OCI-LY1 (cell line): Measurements from ENCODE around the gene SAP130.

Experiments used
- H2AFZ ChIP-seq: fragments of 200-600 bp; sonication (generic), shearing (Covaris generic); 2 replicates; pipeline ENCODE4 v1.6.0; 2014; ENCODE audit warnings: antibody characterized with exemption, mild to moderate bottlenecking, low read length
- H3F3A ChIP-seq: fragments of 200-600 bp; sonication (generic), shearing (Covaris generic); 2 replicates; pipeline ENCODE4 v1.6.0; 2014; ENCODE audit warnings: mild to moderate bottlenecking, antibody characterized with exemption, low read length, moderate library complexity; ENCODE audit not compliant: insufficient read depth
- H3K27ac ChIP-seq: fragments of 200-600 bp; sonication (generic); 2 replicates; pipeline ENCODE4 v1.5.1; 2014; ENCODE audit warnings: low read length, mixed run types, mild to moderate bottlenecking, low read depth; ENCODE audit not compliant: poor library complexity, severe bottlenecking
- H3K27me3 ChIP-seq: fragments of 200-600 bp; sonication (generic); 2 replicates; pipeline ENCODE4 v1.6.0; 2014; ENCODE audit warnings: antibody characterized with exemption, mild to moderate bottlenecking, low read length, moderate library complexity; ENCODE audit not compliant: insufficient read depth
- H3K36me3 ChIP-seq: fragments of 200-600 bp; sonication (generic); 2 replicates; pipeline ENCODE4 v1.6.1; 2014; ENCODE audit warnings: mild to moderate bottlenecking, antibody characterized with exemption, low read length, moderate library complexity, mixed read lengths; ENCODE audit not compliant: insufficient read depth
- H3K4me1 ChIP-seq: fragments of 200-600 bp; sonication (generic); 2 replicates; pipeline ENCODE4 v1.5.1; 2014; ENCODE audit warnings: mild to moderate bottlenecking, low read length, moderate library complexity; ENCODE audit not compliant: insufficient read depth, severe bottlenecking
- H3K4me2 ChIP-seq: fragments of 200-600 bp; sonication (generic), shearing (Covaris generic); 2 replicates; pipeline ENCODE4 v1.6.1; 2014; ENCODE audit warnings: low read length
- H3K4me3 ChIP-seq: fragments of 200-600 bp; sonication (generic); 2 replicates; pipeline ENCODE4 v1.5.1; 2014; ENCODE audit warnings: low read length, low read depth, mild to moderate bottlenecking, mixed read lengths; ENCODE audit not compliant: poor library complexity, severe bottlenecking
- H3K79me2 ChIP-seq: fragments of 200-600 bp; shearing (Covaris generic); 2 replicates; pipeline ENCODE4 v1.6.1; 2016; ENCODE audit warnings: mixed run types, low read length, mixed read lengths; ENCODE audit not compliant: insufficient read depth
- H3K9ac ChIP-seq: fragments of 200-600 bp; sonication (generic), shearing (Covaris generic); 2 replicates; pipeline ENCODE4 v1.6.1; 2014; ENCODE audit warnings: mild to moderate bottlenecking, low read length, mixed read lengths
- H3K9me2 ChIP-seq: fragments of 200-600 bp; sonication (generic), shearing (Covaris generic); 2 replicates; pipeline ENCODE4 v1.6.1; 2014; ENCODE audit warnings: low read depth, mild to moderate bottlenecking, low read length, mixed read lengths
- H3K9me3 ChIP-seq: fragments of 200-600 bp; shearing (Covaris generic); 2 replicates; pipeline ENCODE4 v1.6.1; 2014; ENCODE audit warnings: low read length, mixed read lengths
- H4K20me1 ChIP-seq: fragments of 200-600 bp; sonication (generic), shearing (Covaris generic); 2 replicates; pipeline ENCODE4 v1.6.0; 2016; ENCODE audit warnings: mild to moderate bottlenecking, low read length; ENCODE audit not compliant: insufficient read depth
- EZH2 ChIP-seq: fragments of 200-600 bp; sonication (generic), shearing (Covaris generic); IDR thresholded peaks from 2 replicates; pipeline ENCODE4 v1.8.0; 2017; ENCODE audit warnings: borderline replicate concordance, mixed run types, mild to moderate bottlenecking, antibody characterized with exemption, low read length, moderate library complexity, mixed read lengths
- TF ChIP-seq, protein P1 (sequence below): fragments of 200-600 bp; sonication (generic), shearing (Covaris generic); IDR thresholded peaks from 2 replicates; pipeline ENCODE4 v1.5.1; 2017; ENCODE audit warnings: mild to moderate bottlenecking, antibody characterized with exemption, low read length, moderate library complexity, mixed read lengths

SAP130 gene

GRCh38 chr2:128058114-128058513, 30.3 kb upstream of the SAP130 start:
- Histone ChIP-seq H3K4me3 (no peak overlapping the region), H3K9me2 (no peaks in the 10 kb centered on the region), H4K20me1 (no peaks in the 10 kb centered on the region), H3K9me3 (no peaks in the 10 kb centered on the region; the same call in 1 of the 2 replicates), H3K27ac (no peak overlapping the region), H3K4me2 (no peak overlapping the region), H3K27me3 (no peaks in the 10 kb centered on the region), H2AFZ (no peak overlapping the region), H3K79me2 (no peaks in the 10 kb centered on the region), H3K4me1 (no peaks in the 10 kb centered on the region), H3F3A (no peaks in the 10 kb centered on the region), H3K9ac (no peak overlapping the region), H3K36me3 (no peaks in the 10 kb centered on the region)
- no peak for TF ChIP-seq EZH2
- TF ChIP-seq, protein P1, sequence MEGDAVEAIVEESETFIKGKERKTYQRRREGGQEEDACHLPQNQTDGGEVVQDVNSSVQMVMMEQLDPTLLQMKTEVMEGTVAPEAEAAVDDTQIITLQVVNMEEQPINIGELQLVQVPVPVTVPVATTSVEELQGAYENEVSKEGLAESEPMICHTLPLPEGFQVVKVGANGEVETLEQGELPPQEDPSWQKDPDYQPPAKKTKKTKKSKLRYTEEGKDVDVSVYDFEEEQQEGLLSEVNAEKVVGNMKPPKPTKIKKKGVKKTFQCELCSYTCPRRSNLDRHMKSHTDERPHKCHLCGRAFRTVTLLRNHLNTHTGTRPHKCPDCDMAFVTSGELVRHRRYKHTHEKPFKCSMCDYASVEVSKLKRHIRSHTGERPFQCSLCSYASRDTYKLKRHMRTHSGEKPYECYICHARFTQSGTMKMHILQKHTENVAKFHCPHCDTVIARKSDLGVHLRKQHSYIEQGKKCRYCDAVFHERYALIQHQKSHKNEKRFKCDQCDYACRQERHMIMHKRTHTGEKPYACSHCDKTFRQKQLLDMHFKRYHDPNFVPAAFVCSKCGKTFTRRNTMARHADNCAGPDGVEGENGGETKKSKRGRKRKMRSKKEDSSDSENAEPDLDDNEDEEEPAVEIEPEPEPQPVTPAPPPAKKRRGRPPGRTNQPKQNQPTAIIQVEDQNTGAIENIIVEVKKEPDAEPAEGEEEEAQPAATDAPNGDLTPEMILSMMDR = no peak

DNA sequence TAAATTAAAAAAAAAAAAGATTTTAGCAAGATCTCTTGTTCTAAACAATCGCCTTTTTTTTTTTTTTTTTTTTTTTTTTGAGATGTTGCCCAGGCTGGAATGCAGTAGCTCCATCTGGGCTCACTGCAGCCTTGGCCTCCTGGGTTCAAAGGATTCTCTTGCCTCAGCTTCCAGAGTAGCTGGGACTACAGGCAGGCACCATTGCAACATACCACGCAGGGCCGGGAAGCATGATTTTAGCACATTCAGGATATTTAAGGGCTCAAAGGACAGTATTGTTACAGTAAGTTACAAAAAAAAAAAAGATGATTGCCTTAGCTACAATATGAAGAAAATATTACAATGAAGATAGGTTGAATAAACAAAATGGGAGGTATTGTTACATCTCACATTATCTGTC, 29.5 kb upstream of the SAP130 start:
- TF ChIP-seq EZH2 = no peak
- TF ChIP-seq, protein P1 = no peak
- Histone ChIP-seq H3K9me3 (no peaks in the 10 kb centered on the region; the same call in 1 of the 2 replicates), H3K9ac (no peak overlapping the region), H4K20me1 (no peaks in the 10 kb centered on the region), H3K27ac (no peak overlapping the region), H3K4me1 (no peaks in the 10 kb centered on the region), H3K36me3 (no peaks in the 10 kb centered on the region), H3K9me2 (no peaks in the 10 kb centered on the region), H3K27me3 (no peaks in the 10 kb centered on the region), H2AFZ (no peak overlapping the region), H3K4me2 (no peak overlapping the region), H3K79me2 (no peaks in the 10 kb centered on the region), H3K4me3 (no peak overlapping the region), H3F3A (no peaks in the 10 kb centered on the region)

DNA sequence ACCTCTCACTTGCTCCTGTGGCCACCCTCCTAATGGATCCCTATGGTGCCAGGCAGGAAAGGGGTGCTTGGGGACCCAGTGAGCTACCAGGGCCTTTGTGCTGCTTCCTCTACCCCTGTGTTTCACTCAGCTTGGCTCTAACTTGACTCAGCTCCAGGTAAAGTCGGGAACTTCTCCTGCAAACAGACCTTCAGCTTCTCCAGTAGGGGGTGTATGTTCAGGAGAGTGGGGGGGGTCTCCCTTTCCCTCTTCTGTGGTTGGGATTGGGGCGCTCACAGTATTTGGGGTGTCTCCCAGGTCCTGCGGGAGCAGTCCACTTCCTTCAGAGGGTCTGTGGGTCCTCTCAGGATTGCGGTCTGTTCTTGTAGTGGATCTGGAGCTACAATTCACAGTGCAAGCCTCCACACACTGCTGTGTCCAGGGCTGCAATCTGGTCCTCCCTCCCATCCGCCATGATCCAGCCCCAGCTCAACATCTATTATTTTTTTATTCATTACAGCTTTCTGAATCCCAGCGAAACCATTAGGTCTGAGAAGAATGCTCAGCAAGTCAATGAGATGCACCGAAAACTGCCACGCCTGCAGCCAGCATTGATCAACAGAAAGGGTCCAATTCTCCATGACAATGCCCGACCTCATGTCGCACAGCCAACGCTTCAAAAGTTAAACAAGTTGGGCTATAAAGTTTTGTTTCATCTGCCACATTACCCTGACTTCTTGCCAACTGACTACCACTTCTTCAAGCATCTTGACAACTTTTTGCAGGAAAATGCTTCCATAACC, 26.4 kb upstream of the SAP130 start:
- H4K20me1 ChIP-seq = no peaks in the 10 kb centered on the region

More for the DNA sequence above, 26.4 kb upstream of the SAP130 start:
- H3K36me3 ChIP-seq = no peaks in the 10 kb centered on the region
- TF ChIP-seq, protein P1 = no peak
- TF ChIP-seq EZH2 = no peak
- H3K4me3 ChIP-seq = no peak overlapping the region
- H3K79me2 ChIP-seq = no peaks in the 10 kb centered on the region
- H3K4me2 ChIP-seq = no peak overlapping the region
- H3K9me2 ChIP-seq = no peaks in the 10 kb centered on the region
- no peak overlapping the region for H3K9ac ChIP-seq
- no peaks in the 10 kb centered on the region for H3F3A ChIP-seq
- H2AFZ ChIP-seq = no peak overlapping the region
- no peaks in the 10 kb centered on the region for H3K4me1 ChIP-seq
- H3K27me3 ChIP-seq = no peaks in the 10 kb centered on the region
- H3K9me3 ChIP-seq = no peaks in the 10 kb centered on the region; the same call in 1 of the 2 replicates
- no peak overlapping the region for H3K27ac ChIP-seq
